ENCODE data around the gene LRP2. TPM values are rescaled to one million over a fixed set of nuclear protein-coding genes. Genes with fewer than 3 reads are reported as not detected.

The LRP2 gene
- total RNA-seq, 1 donor from 2014 or later: 0.14 TPM

DNA sequence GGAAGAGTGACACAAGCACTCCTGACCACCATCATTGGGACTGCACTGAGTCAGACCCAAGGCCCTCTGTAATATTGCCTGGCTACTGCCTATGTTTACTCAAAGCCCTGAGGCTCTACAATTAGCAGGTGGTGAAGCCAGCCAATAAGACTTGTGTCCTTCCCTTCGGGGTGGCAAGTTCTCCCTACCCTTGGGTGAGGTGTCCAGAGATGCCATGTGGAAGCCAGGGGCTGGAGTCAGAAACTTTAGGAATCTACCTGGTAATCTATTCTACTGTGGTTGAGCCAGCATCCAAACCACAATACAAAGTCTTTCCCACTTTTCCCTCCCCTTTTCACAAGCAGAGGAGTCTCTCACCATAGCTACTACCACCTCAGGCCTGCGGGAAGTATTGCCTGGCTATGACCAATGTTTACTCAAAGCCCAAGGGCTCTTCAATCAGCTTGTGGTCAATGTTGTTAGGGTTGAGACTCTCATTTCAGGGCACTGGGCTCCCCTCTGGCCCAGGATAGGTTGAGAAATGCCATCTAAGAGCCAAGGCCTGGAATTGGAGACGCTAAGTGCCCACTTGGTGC, 275.4 kb downstream of the LRP2 start:
- no peak for DNase-seq (ENCODE audit: missing footprints)
- intact Hi-C loops (cut with DNase I): no loop called here

DNA sequence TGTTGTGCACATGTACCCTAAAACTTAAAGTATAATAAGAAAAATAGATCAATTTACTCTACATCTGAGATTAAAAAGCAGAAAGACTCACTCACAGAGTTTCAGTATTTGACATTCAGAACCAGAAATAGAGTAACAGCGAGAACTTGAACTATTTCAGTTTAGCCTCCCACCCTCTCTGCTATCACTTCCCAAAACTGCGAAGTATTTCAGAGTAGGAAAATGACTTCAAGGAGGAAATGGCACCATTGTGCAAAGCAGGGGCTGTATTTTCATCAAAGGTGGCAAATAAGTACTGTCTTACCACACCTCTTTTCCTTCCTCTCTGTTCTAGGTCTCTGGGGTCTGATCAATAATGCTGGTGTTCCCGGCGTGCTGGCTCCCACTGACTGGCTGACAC, 279.3 kb downstream of the LRP2 start:
- intact Hi-C loops (cut with DNase I): no loop called here
- DNase-seq (ENCODE audit: missing footprints) (no peak), ATAC-seq (no peak)

More for the DNA sequence above, 275.4 kb downstream of the LRP2 start:
- no peak for ATAC-seq

DNA sequence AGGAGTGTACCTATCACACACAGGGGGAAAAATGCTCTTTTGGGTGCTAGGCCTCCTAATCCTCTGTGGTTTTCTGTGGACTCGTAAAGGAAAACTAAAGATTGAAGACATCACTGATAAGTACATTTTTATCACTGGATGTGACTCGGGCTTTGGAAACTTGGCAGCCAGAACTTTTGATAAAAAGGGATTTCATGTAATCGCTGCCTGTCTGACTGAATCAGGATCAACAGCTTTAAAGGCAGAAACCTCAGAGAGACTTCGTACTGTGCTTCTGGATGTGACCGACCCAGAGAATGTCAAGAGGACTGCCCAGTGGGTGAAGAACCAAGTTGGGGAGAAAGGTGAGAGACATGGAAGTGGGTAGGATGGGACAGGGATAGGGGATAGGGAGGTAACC, 280.8 kb downstream of the LRP2 start:
- DNase-seq (ENCODE audit: missing footprints): no peak
- ATAC-seq: no peak
- intact Hi-C loops (cut with DNase I): no loop called here

GRCh38 chr2:169080250-169081069, 281.9 kb downstream of the LRP2 start:
- ATAC-seq (no peak), DNase-seq (ENCODE audit: missing footprints) (peak; percentile 65)
- intact Hi-C loops (cut with DNase I): no loop called here

GRCh38 chr2:169077674-169078240, 284.6 kb downstream of the LRP2 start:
- intact Hi-C loops (cut with DNase I): loop anchor here (5.0 kb wide), 1 partner anchor 65 kb away; no protein-coding TSS in a partner anchor
- ATAC-seq: peak; percentile 80
- DNase-seq (ENCODE audit: missing footprints): no peak

Other genes starting within 250 kb of the LRP2 start
- 8.0 TPM for gene BBS5, start 117.0 kb upstream of the LRP2 start, total RNA-seq
- gene KLHL41, start 147.2 kb upstream of the LRP2 start, total RNA-seq: 159 TPM
- 112 TPM for gene FASTKD1, start 211.3 kb upstream of the LRP2 start, total RNA-seq
- gene PPIG, start 221.8 kb upstream of the LRP2 start, total RNA-seq: 34.7 TPM